HEK293 (cell line): ENCODE results near the gene ATP13A4.
A peak's percentile ranks its signal among the peaks of the same experiment; 100 is the strongest.

Source experiments
- KLF1 ChIP-seq: fragments of 450-650 bp; formaldehyde crosslinking; IDR thresholded peaks from 2 replicates; pipeline ENCODE4 v1.5.1; 2016; ENCODE audit warnings: missing biosample characterization, missing genetic modification characterization
- KLF7 ChIP-seq: fragments of 450-650 bp; formaldehyde crosslinking; IDR thresholded peaks from 2 replicates; pipeline ENCODE4 v1.5.1; 2016; ENCODE audit warnings: missing biosample characterization, missing genetic modification characterization, borderline replicate concordance
- KLF8 ChIP-seq: fragments of 450-650 bp; formaldehyde crosslinking; IDR thresholded peaks from 2 replicates; pipeline ENCODE4 v1.5.1; 2016; ENCODE audit warnings: missing biosample characterization, missing genetic modification characterization
- TRIM28 ChIP-seq: IDR thresholded peaks from 2 replicates; pipeline ENCODE4 v1.6.1; 2011; ENCODE audit warnings: low read length, control low read depth, borderline replicate concordance
- YY1 ChIP-seq: fragments of 450-650 bp; formaldehyde crosslinking; IDR thresholded peaks from 2 replicates; pipeline ENCODE4 v1.5.1; 2018; ENCODE audit warnings: missing biosample characterization, missing genetic modification characterization
- ZBTB17 ChIP-seq: fragments of 450-650 bp; formaldehyde crosslinking; IDR thresholded peaks from 2 replicates; pipeline ENCODE4 v1.5.1; 2016; ENCODE audit warnings: missing biosample characterization, missing genetic modification characterization
- ZBTB8A ChIP-seq: fragments of 450-650 bp; formaldehyde crosslinking; IDR thresholded peaks from 2 replicates; pipeline ENCODE4 v1.5.1; 2016; ENCODE audit warnings: missing biosample characterization, missing genetic modification characterization
- ZEB2 ChIP-seq: fragments of 450-650 bp; formaldehyde crosslinking; IDR thresholded peaks from 2 replicates; pipeline ENCODE4 v1.5.1; 2016; ENCODE audit warnings: missing biosample characterization, missing genetic modification characterization
- ZFP37 ChIP-seq: fragments of 450-650 bp; formaldehyde crosslinking; IDR thresholded peaks from 2 replicates; pipeline ENCODE4 v1.5.1; 2016; ENCODE audit warnings: missing biosample characterization, missing genetic modification characterization
- ZNF324 ChIP-seq: fragments of 450-650 bp; formaldehyde crosslinking; IDR thresholded peaks from 2 replicates; pipeline ENCODE4 v1.5.1; 2016; ENCODE audit warnings: missing biosample characterization, missing genetic modification characterization
- ZNF354C ChIP-seq: fragments of 450-650 bp; formaldehyde crosslinking; IDR thresholded peaks from 2 replicates; pipeline ENCODE4 v1.5.1; 2016; ENCODE audit warnings: missing biosample characterization, missing genetic modification characterization, low read depth, borderline replicate concordance
- ZNF394 ChIP-seq: fragments of 450-650 bp; formaldehyde crosslinking; IDR thresholded peaks from 2 replicates; pipeline ENCODE4 v1.5.1; 2016; ENCODE audit warnings: missing biosample characterization, missing genetic modification characterization, mild to moderate bottlenecking, moderate library complexity, borderline replicate concordance
- ZNF600 ChIP-seq: fragments of 450-650 bp; formaldehyde crosslinking; IDR thresholded peaks from 2 replicates; pipeline ENCODE4 v1.5.1; 2016; ENCODE audit warnings: missing biosample characterization, missing genetic modification characterization
- ZNF621 ChIP-seq: fragments of 450-650 bp; formaldehyde crosslinking; IDR thresholded peaks from 2 replicates; pipeline ENCODE4 v1.5.1; 2017; ENCODE audit warnings: missing biosample characterization, missing genetic modification characterization
- ZNF626 ChIP-seq: fragments of 450-650 bp; sonication (Bioruptor Pico); formaldehyde crosslinking; IDR thresholded peaks from 2 replicates; pipeline ENCODE4 v1.5.1; 2018; ENCODE audit warnings: missing biosample characterization, missing genetic modification characterization, inconsistent platforms
- ZNF629 ChIP-seq: fragments of 450-650 bp; formaldehyde crosslinking; IDR thresholded peaks from 2 replicates; pipeline ENCODE4 v1.5.1; 2017; ENCODE audit warnings: missing biosample characterization, missing genetic modification characterization
- ZNF701 ChIP-seq: fragments of 450-650 bp; formaldehyde crosslinking; IDR thresholded peaks from 2 replicates; pipeline ENCODE4 v1.5.1; 2016; ENCODE audit warnings: missing biosample characterization, missing genetic modification characterization
- ZNF776 ChIP-seq: fragments of 450-650 bp; formaldehyde crosslinking; IDR thresholded peaks from 2 replicates; pipeline ENCODE4 v1.5.0; 2017; ENCODE audit warnings: missing biosample characterization, missing genetic modification characterization, borderline replicate concordance
- ZNF777 ChIP-seq: fragments of 450-650 bp; formaldehyde crosslinking; IDR thresholded peaks from 2 replicates; pipeline ENCODE4 v1.5.1; 2017; ENCODE audit warnings: missing biosample characterization, missing genetic modification characterization, borderline replicate concordance
- ZNF843 ChIP-seq: fragments of 450-650 bp; formaldehyde crosslinking; IDR thresholded peaks from 2 replicates; pipeline ENCODE4 v1.5.1; 2016; ENCODE audit warnings: missing biosample characterization, missing genetic modification characterization
- ZSCAN30 ChIP-seq: fragments of 450-650 bp; IDR thresholded peaks from 2 replicates; pipeline ENCODE4 v1.5.1; 2018; ENCODE audit warnings: missing biosample characterization, mild to moderate bottlenecking, missing genetic modification characterization, moderate library complexity
- TF ChIP-seq, protein P1 (sequence below): fragments of 450-650 bp; formaldehyde crosslinking; IDR thresholded peaks from 2 replicates; pipeline ENCODE4 v1.5.1; 2016; ENCODE audit warnings: missing biosample characterization, missing genetic modification characterization, borderline replicate concordance
- TF ChIP-seq, protein P2 (sequence below): fragments of 450-650 bp; formaldehyde crosslinking; IDR thresholded peaks from 2 replicates; pipeline ENCODE4 v1.5.1; 2016; ENCODE audit warnings: missing biosample characterization, missing genetic modification characterization, low read depth
- TF ChIP-seq, protein P3 (sequence below): fragments of 450-650 bp; formaldehyde crosslinking; conservative IDR thresholded peaks from 2 replicates; pipeline ENCODE4 v1.5.1; 2016; ENCODE audit warnings: low read depth, missing biosample characterization, missing genetic modification characterization
- TF ChIP-seq, protein P4 (sequence below): fragments of 450-650 bp; formaldehyde crosslinking; IDR thresholded peaks from 2 replicates; pipeline ENCODE4 v1.5.1; 2016; ENCODE audit warnings: missing biosample characterization, missing genetic modification characterization
- TF ChIP-seq, protein P5 (sequence below): fragments of 450-650 bp; IDR thresholded peaks from 2 replicates; pipeline ENCODE4 v1.5.1; 2018; ENCODE audit warnings: missing biosample characterization, missing genetic modification characterization
- TF ChIP-seq, protein P6 (sequence below): fragments of 450-650 bp; formaldehyde crosslinking; IDR thresholded peaks from 2 replicates; pipeline ENCODE4 v1.5.1; 2016; ENCODE audit warnings: missing biosample characterization, missing genetic modification characterization

The ATP13A4 gene

DNA sequence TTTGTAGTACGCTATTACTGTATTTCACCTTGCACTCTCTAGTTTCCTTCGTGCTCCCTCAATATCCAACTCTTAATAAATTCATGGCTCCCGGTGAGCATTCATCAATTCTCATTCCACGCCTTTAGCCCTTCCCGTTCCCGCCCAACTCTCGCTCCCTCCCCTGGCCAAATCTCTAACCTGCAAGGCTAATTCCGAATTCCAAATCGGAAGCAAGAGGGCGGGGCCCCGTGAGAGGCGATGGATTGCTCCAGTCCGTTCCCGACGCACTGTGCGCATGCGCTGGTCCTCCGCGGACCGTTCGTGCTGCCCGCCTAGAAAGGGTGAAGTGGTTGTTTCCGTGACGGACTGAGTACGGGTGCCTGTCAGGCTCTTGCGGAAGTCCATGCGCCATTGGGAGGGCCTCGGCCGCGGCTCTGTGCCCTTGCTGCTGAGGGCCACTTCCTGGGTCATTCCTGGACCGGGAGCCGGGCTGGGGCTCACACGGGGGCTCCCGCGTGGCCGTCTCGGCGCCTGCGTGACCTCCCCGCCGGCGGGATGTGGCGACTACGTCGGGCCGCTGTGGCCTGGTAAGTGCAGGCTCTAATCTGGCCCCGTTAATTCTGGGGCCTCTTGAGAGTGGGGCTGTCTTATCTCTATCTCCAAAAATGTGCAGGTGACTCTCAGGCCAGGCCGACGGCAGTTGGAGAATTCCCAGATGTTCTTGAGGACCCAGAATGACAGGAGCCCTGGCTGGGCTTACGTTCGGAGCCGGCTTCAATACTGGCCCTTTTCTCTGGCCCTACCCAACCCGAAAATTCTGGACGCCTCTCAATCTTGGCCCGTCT lies 38.4 kb upstream of the ATP13A4 start, which contains the start of gene OPA1 (continued):
- no peak for TF ChIP-seq ZNF354C
- TF ChIP-seq, protein P1, sequence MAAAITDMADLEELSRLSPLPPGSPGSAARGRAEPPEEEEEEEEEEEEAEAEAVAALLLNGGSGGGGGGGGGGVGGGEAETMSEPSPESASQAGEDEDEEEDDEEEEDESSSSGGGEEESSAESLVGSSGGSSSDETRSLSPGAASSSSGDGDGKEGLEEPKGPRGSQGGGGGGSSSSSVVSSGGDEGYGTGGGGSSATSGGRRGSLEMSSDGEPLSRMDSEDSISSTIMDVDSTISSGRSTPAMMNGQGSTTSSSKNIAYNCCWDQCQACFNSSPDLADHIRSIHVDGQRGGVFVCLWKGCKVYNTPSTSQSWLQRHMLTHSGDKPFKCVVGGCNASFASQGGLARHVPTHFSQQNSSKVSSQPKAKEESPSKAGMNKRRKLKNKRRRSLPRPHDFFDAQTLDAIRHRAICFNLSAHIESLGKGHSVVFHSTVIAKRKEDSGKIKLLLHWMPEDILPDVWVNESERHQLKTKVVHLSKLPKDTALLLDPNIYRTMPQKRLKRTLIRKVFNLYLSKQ (tag by site-specific recombination): no peak
- TF ChIP-seq ZNF629 (tag by site-specific recombination): peak; percentile 79
- TF ChIP-seq KLF8 (tag by site-specific recombination): 0 out of 2 replicates have a peak, but pooled peaks have one; percentile 7
- TF ChIP-seq ZNF600 (tag by site-specific recombination): peak; percentile 91
- TF ChIP-seq, protein P2, sequence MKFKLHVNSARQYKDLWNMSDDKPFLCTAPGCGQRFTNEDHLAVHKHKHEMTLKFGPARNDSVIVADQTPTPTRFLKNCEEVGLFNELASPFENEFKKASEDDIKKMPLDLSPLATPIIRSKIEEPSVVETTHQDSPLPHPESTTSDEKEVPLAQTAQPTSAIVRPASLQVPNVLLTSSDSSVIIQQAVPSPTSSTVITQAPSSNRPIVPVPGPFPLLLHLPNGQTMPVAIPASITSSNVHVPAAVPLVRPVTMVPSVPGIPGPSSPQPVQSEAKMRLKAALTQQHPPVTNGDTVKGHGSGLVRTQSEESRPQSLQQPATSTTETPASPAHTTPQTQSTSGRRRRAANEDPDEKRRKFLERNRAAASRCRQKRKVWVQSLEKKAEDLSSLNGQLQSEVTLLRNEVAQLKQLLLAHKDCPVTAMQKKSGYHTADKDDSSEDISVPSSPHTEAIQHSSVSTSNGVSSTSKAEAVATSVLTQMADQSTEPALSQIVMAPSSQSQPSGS (tag by site-specific recombination): no peak
- peak; percentile 76 for TF ChIP-seq ZEB2 (tag by site-specific recombination)
- peak; percentile 45; the same call in 1 of the 2 replicates for TF ChIP-seq ZNF777 (tag by site-specific recombination)
- peak; percentile 36; the same call in 1 of the 2 replicates for TF ChIP-seq ZNF394 (tag by site-specific recombination)
- TF ChIP-seq TRIM28: peak; percentile 80; the same call in 1 of the 2 replicates
- TF ChIP-seq, protein P3, sequence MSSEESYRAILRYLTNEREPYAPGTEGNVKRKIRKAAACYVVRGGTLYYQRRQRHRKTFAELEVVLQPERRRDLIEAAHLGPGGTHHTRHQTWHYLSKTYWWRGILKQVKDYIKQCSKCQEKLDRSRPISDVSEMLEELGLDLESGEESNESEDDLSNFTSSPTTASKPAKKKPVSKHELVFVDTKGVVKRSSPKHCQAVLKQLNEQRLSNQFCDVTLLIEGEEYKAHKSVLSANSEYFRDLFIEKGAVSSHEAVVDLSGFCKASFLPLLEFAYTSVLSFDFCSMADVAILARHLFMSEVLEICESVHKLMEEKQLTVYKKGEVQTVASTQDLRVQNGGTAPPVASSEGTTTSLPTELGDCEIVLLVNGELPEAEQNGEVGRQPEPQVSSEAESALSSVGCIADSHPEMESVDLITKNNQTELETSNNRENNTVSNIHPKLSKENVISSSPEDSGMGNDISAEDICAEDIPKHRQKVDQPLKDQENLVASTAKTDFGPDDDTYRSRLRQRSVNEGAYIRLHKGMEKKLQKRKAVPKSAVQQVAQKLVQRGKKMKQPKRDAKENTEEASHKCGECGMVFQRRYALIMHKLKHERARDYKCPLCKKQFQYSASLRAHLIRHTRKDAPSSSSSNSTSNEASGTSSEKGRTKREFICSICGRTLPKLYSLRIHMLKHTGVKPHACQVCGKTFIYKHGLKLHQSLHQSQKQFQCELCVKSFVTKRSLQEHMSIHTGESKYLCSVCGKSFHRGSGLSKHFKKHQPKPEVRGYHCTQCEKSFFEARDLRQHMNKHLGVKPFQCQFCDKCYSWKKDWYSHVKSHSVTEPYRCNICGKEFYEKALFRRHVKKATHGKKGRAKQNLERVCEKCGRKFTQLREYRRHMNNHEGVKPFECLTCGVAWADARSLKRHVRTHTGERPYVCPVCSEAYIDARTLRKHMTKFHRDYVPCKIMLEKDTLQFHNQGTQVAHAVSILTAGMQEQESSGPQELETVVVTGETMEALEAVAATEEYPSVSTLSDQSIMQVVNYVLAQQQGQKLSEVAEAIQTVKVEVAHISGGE (tag by site-specific recombination): peak; percentile 98
- TF ChIP-seq, protein P4, sequence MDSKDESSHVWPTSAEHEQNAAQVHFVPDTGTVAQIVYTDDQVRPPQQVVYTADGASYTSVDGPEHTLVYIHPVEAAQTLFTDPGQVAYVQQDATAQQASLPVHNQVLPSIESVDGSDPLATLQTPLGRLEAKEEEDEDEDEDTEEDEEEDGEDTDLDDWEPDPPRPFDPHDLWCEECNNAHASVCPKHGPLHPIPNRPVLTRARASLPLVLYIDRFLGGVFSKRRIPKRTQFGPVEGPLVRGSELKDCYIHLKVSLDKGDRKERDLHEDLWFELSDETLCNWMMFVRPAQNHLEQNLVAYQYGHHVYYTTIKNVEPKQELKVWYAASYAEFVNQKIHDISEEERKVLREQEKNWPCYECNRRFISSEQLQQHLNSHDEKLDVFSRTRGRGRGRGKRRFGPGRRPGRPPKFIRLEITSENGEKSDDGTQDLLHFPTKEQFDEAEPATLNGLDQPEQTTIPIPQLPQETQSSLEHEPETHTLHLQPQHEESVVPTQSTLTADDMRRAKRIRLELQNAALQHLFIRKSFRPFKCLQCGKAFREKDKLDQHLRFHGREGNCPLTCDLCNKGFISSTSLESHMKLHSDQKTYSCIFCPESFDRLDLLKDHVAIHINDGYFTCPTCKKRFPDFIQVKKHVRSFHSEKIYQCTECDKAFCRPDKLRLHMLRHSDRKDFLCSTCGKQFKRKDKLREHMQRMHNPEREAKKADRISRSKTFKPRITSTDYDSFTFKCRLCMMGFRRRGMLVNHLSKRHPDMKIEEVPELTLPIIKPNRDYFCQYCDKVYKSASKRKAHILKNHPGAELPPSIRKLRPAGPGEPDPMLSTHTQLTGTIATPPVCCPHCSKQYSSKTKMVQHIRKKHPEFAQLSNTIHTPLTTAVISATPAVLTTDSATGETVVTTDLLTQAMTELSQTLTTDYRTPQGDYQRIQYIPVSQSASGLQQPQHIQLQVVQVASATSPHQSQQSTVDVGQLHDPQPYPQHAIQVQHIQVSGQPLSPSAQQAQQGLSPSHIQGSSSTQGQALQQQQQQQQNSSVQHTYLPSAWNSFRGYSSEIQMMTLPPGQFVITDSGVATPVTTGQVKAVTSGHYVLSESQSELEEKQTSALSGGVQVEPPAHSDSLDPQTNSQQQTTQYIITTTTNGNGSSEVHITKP: peak; percentile 96
- TF ChIP-seq ZNF626 (tag by site-specific recombination): no peak
- TF ChIP-seq, protein P5, sequence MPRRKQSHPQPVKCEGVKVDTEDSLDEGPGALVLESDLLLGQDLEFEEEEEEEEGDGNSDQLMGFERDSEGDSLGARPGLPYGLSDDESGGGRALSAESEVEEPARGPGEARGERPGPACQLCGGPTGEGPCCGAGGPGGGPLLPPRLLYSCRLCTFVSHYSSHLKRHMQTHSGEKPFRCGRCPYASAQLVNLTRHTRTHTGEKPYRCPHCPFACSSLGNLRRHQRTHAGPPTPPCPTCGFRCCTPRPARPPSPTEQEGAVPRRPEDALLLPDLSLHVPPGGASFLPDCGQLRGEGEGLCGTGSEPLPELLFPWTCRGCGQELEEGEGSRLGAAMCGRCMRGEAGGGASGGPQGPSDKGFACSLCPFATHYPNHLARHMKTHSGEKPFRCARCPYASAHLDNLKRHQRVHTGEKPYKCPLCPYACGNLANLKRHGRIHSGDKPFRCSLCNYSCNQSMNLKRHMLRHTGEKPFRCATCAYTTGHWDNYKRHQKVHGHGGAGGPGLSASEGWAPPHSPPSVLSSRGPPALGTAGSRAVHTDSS (tag by site-specific recombination): no peak
- TF ChIP-seq KLF7: no peak
- peak; percentile 86 for TF ChIP-seq YY1 (tag by site-specific recombination)
- no peak for TF ChIP-seq ZNF324
- no peak for TF ChIP-seq ZNF701 (tag by site-specific recombination)
- TF ChIP-seq ZFP37 (tag by site-specific recombination): no peak
- TF ChIP-seq ZNF843 (tag by site-specific recombination): no peak; the same call in 1 of the 2 replicates
- TF ChIP-seq, protein P6, sequence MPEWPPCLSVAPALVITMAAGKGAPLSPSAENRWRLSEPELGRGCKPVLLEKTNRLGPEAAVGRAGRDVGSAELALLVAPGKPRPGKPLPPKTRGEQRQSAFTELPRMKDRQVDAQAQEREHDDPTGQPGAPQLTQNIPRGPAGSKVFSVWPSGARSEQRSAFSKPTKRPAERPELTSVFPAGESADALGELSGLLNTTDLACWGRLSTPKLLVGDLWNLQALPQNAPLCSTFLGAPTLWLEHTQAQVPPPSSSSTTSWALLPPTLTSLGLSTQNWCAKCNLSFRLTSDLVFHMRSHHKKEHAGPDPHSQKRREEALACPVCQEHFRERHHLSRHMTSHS (tag by site-specific recombination): no peak; the same call in 1 of the 2 replicates
- no peak for TF ChIP-seq ZNF776
- peak; percentile 75 for TF ChIP-seq ZBTB8A (tag by site-specific recombination)
- TF ChIP-seq ZNF621 (tag by site-specific recombination): no peak
- peak; percentile 93 for TF ChIP-seq ZSCAN30 (tag by site-specific recombination)
- TF ChIP-seq KLF1: 0 out of 2 replicates have a peak, but pooled peaks have one; percentile 24
- peak; percentile 88 for TF ChIP-seq ZBTB17 (tag by site-specific recombination)
